HEK293 (cell line): ENCODE data around the gene IRAK2.
A peak's percentile ranks its signal among the peaks of the same experiment; 100 is the strongest.

ENCODE experiments used
- CTCF ChIA-PET: fragments of 350-600 bp; formaldehyde crosslinking; extraction: SDS; loops from one replicate; lab custom pipeline; 2021; ENCODE audit warnings: antibody characterized with exemption; lab: Yijun Ruan, JAX
- POLR2A ChIA-PET: fragments of 300-600 bp; formaldehyde crosslinking; extraction: SDS; loops from one replicate; lab custom pipeline; 2020; ENCODE audit warnings: antibody characterized with exemption, inconsistent platforms; lab: Yijun Ruan, JAX
- H3K27ac ChIP-seq: fragments of 200-500 bp; sonication (Bioruptor generic); 2 replicates; pipeline ENCODE4 v1.5.1; 2014; ENCODE audit warnings: low read depth, low read length, control low read depth, inconsistent platforms; ENCODE audit errors: extremely low read depth
- H3K36me3 ChIP-seq, 2 experiments: fragments of 200-500 bp in 1 of 2; sonication (Bioruptor generic) in 1 of 2; 1 replicate in 1 of 2; 2 replicates in 1 of 2; pipeline ENCODE4 v1.5.1; 2014 to 2017; ENCODE audit warnings: inconsistent platforms in 2 of 2, low read length in 2 of 2; ENCODE audit not compliant: control insufficient read depth in 2 of 2, insufficient read depth in 1 of 2
- H3K4me1 ChIP-seq: fragments of 200-500 bp; sonication (Bioruptor generic); 2 replicates; pipeline ENCODE4 v1.5.1; 2014; ENCODE audit warnings: mild to moderate bottlenecking, low read length, inconsistent platforms; ENCODE audit not compliant: control insufficient read depth, insufficient read depth
- H3K4me3 ChIP-seq: 2 replicates; pipeline ENCODE4 v1.5.1; 2011; ENCODE audit warnings: low read depth, mild to moderate bottlenecking, control low read depth, low read length, moderate library complexity
- H3K9me3 ChIP-seq: fragments of 200-500 bp; sonication (Bioruptor generic); 2 replicates; pipeline ENCODE4 v1.5.1; 2014; ENCODE audit warnings: low read depth, low read length, inconsistent platforms; ENCODE audit not compliant: control insufficient read depth, insufficient read depth
- BCL11A ChIP-seq: fragments of 450-650 bp; formaldehyde crosslinking; IDR thresholded peaks from 2 replicates; pipeline ENCODE4 v1.5.1; 2016; ENCODE audit warnings: low read depth, missing biosample characterization, missing genetic modification characterization
- EGR2 ChIP-seq: fragments of 450-650 bp; formaldehyde crosslinking; IDR thresholded peaks from 2 replicates; pipeline ENCODE4 v1.5.1; 2016; ENCODE audit warnings: low read depth, missing biosample characterization, missing genetic modification characterization
- GLIS2 ChIP-seq: fragments of 450-650 bp; formaldehyde crosslinking; IDR thresholded peaks from 2 replicates; pipeline ENCODE4 v1.5.1; 2016; ENCODE audit warnings: missing biosample characterization, missing genetic modification characterization
- KLF16 ChIP-seq: fragments of 450-650 bp; formaldehyde crosslinking; IDR thresholded peaks from 2 replicates; pipeline ENCODE4 v1.5.1; 2017; ENCODE audit warnings: missing biosample characterization, missing genetic modification characterization
- KLF7 ChIP-seq: fragments of 450-650 bp; formaldehyde crosslinking; IDR thresholded peaks from 2 replicates; pipeline ENCODE4 v1.5.1; 2016; ENCODE audit warnings: missing biosample characterization, missing genetic modification characterization, borderline replicate concordance
- REPIN1 ChIP-seq: fragments of 450-650 bp; formaldehyde crosslinking; IDR thresholded peaks from 2 replicates; pipeline ENCODE4 v1.5.1; 2017; ENCODE audit warnings: missing biosample characterization, missing genetic modification characterization, low read depth
- TCF7L2 ChIP-seq: IDR thresholded peaks from 2 replicates; pipeline ENCODE4 v1.6.1; 2011; ENCODE audit warnings: low read depth, mild to moderate bottlenecking, inconsistent platforms, low read length, moderate library complexity, borderline replicate concordance
- ZBTB10 ChIP-seq: fragments of 450-650 bp; formaldehyde crosslinking; IDR thresholded peaks from 2 replicates; pipeline ENCODE4 v1.5.1; 2016; ENCODE audit warnings: missing biosample characterization, missing genetic modification characterization
- ZBTB44 ChIP-seq: fragments of 450-650 bp; IDR thresholded peaks from 2 replicates; pipeline ENCODE4 v1.5.1; 2018; ENCODE audit warnings: missing biosample characterization, mild to moderate bottlenecking, missing genetic modification characterization
- ZFHX2 ChIP-seq: fragments of 450-650 bp; formaldehyde crosslinking; conservative IDR thresholded peaks from 2 replicates; pipeline ENCODE4 v1.5.1; 2016; ENCODE audit warnings: missing biosample characterization, missing genetic modification characterization
- ZNF202 ChIP-seq: fragments of 450-650 bp; formaldehyde crosslinking; IDR thresholded peaks from 2 replicates; pipeline ENCODE4 v1.5.1; 2016; ENCODE audit warnings: missing biosample characterization, missing genetic modification characterization, borderline replicate concordance
- ZNF223 ChIP-seq: fragments of 450-650 bp; formaldehyde crosslinking; IDR thresholded peaks from 2 replicates; pipeline ENCODE4 v1.5.1; 2016; ENCODE audit warnings: missing biosample characterization, missing genetic modification characterization
- ZNF248 ChIP-seq: fragments of 450-650 bp; formaldehyde crosslinking; IDR thresholded peaks from 2 replicates; pipeline ENCODE4 v1.5.1; 2017; ENCODE audit warnings: missing biosample characterization, missing genetic modification characterization
- ZNF274 ChIP-seq, 2 experiments: fragments of 200-500 bp in 1 of 2; fragments of 450-650 bp in 1 of 2; sonication (Bioruptor generic) in 1 of 2; formaldehyde crosslinking in 1 of 2; IDR thresholded peaks; 2 replicates each; pipeline versions ENCODE4 v1.5.1 to v1.6.1; 2014 to 2016; ENCODE audit warnings: borderline replicate concordance in 1 of 2, inconsistent platforms in 1 of 2, low read length in 1 of 2, missing biosample characterization in 1 of 2, missing genetic modification characterization in 1 of 2
- ZNF350 ChIP-seq: fragments of 450-650 bp; formaldehyde crosslinking; IDR thresholded peaks from 2 replicates; pipeline ENCODE4 v1.5.0; 2017; ENCODE audit warnings: missing biosample characterization, mild to moderate bottlenecking, missing genetic modification characterization
- ZNF449 ChIP-seq: fragments of 450-650 bp; formaldehyde crosslinking; IDR thresholded peaks from 2 replicates; pipeline ENCODE4 v1.5.1; 2017; ENCODE audit warnings: missing biosample characterization, mild to moderate bottlenecking, missing genetic modification characterization, moderate library complexity
- ZNF514 ChIP-seq: fragments of 450-650 bp; formaldehyde crosslinking; IDR thresholded peaks from 2 replicates; pipeline ENCODE4 v1.5.1; 2016; ENCODE audit warnings: missing biosample characterization, missing genetic modification characterization
- ZNF560 ChIP-seq: fragments of 450-650 bp; formaldehyde crosslinking; IDR thresholded peaks from 2 replicates; pipeline ENCODE4 v1.5.1; 2017; ENCODE audit warnings: missing biosample characterization, missing genetic modification characterization, borderline replicate concordance
- ZNF629 ChIP-seq: fragments of 450-650 bp; formaldehyde crosslinking; IDR thresholded peaks from 2 replicates; pipeline ENCODE4 v1.5.1; 2017; ENCODE audit warnings: missing biosample characterization, missing genetic modification characterization
- ZNF660 ChIP-seq: fragments of 450-650 bp; IDR thresholded peaks from 2 replicates; pipeline ENCODE4 v1.5.1; 2018; ENCODE audit warnings: missing biosample characterization, mild to moderate bottlenecking, missing genetic modification characterization
- ZNF768 ChIP-seq: fragments of 450-650 bp; formaldehyde crosslinking; IDR thresholded peaks from 2 replicates; pipeline ENCODE4 v1.5.1; 2018; ENCODE audit warnings: missing biosample characterization, mild to moderate bottlenecking, missing genetic modification characterization

The IRAK2 gene

GRCh38 chr3:10289077-10289476, 124.4 kb downstream of the IRAK2 start:
- Histone ChIP-seq H3K4me3 (no peak overlapping the region), H3K4me1 (peaks cover 7% of the 10 kb centered on the region; the same call in 1 of the 2 replicates), H3K36me3 (peaks cover 3 to 79% of the 10 kb centered on the region in 2 experiments; a peak in 1 of 3 replicates), H3K27ac (no peak overlapping the region), H3K9me3 (no peaks in the 10 kb centered on the region)
- CTCF ChIA-PET = interaction anchor here (0.6 kb wide), 1 partner anchor 34 kb away, joined by 3 read pairs; no protein-coding TSS in a partner anchor
- peak; percentile 91 for TF ChIP-seq EGR2 (tag by site-specific recombination)
- TF ChIP-seq ZNF223 (tag by site-specific recombination) = no peak
- TF ChIP-seq ZFHX2 (tag by site-specific recombination) = peak; percentile 77
- POLR2A ChIA-PET = interaction anchor here (1.9 kb wide), 1 partner anchor 41 kb away, joined by 5 read pairs; the partner anchor contains the start of gene TATDN2

- ChIA-PET POLR2A (interaction anchor here (1.1 to 1.9 kb wide), 2 partner anchors 31 to 41 kb away, joined by 4 to 5 read pairs; partner anchors contain the start of genes SEC13 and TATDN2), CTCF (interaction anchor here (0.6 kb wide), 2 partner anchors 33 to 103 kb away, joined by 3 read pairs; no protein-coding TSS in a partner anchor)
- peaks cover 4 to 80% of the 10 kb centered on the region in 2 experiments; a peak in 2 of 3 replicates for H3K36me3 ChIP-seq
- peaks cover 7% of the 10 kb centered on the region; the same call in 1 of the 2 replicates for H3K4me1 ChIP-seq
- TF ChIP-seq KLF7 (tag by site-specific recombination) (no peak), ZNF202 (tag by site-specific recombination) (no peak), ZBTB10 (no peak), ZNF768 (no peak), GLIS2 (tag by site-specific recombination) (0 out of 2 replicates have a peak, but pooled peaks have one; percentile 18)
- no peak overlapping the region for H3K4me3 ChIP-seq
- H3K27ac ChIP-seq = no peak overlapping the region
- H3K9me3 ChIP-seq = no peaks in the 10 kb centered on the region
Measured at GRCh38 chr3:10289787-10290355, 125.2 kb downstream of the IRAK2 start.

- POLR2A ChIA-PET = interaction anchor here (1.1 to 1.9 kb wide), 2 partner anchors 30 to 42 kb away, joined by 4 to 5 read pairs; partner anchors contain the start of genes SEC13 and TATDN2
- TF ChIP-seq ZNF350 (tag by site-specific recombination) (no peak), ZNF629 (tag by site-specific recombination) (no peak), ZNF248 (no peak), ZBTB44 (tag by site-specific recombination) (no peak), ZNF660 (tag by site-specific recombination) (no peak), ZNF560 (tag by site-specific recombination) (no peak), KLF16 (tag by site-specific recombination) (no peak), ZNF274 (IDR thresholded peaks at IDR 0.05; ENCODE audit: low read length) (no peak), ZNF274 (tag by site-specific recombination; IDR thresholded peaks at IDR 0.05; ENCODE audit: borderline replicate concordance) (no peak), ZNF514 (tag by site-specific recombination) (no peak), REPIN1 (tag by site-specific recombination) (no peak), TCF7L2 (no peak), BCL11A (tag by site-specific recombination) (no peak), ZNF449 (tag by site-specific recombination) (no peak)
Measured at GRCh38 chr3:10290481-10291176, 125.9 kb downstream of the IRAK2 start.

More at GRCh38 chr3:10290481-10291176, 125.9 kb downstream of the IRAK2 start:
- Histone ChIP-seq H3K27ac (no peak overlapping the region), H3K36me3 (peaks cover 12 to 79% of the 10 kb centered on the region in 2 experiments; a peak in 2 of 3 replicates), H3K4me3 (no peak overlapping the region), H3K4me1 (peaks cover 7% of the 10 kb centered on the region; the same call in 1 of the 2 replicates), H3K9me3 (no peaks in the 10 kb centered on the region)
- CTCF ChIA-PET = interaction anchor here (0.6 kb wide), 1 partner anchor 103 kb away, joined by 3 read pairs; no protein-coding TSS in a partner anchor
